SU-DHL-6 (cell line): ENCODE results near the gene HCST.

Experiments
- H2AFZ ChIP-seq: fragments of 200-600 bp; sonication (generic); 2 replicates; pipeline ENCODE4 v1.6.1; 2014; ENCODE audit warnings: low read depth, mild to moderate bottlenecking, moderate library complexity, mixed read lengths, antibody characterized with exemption, low read length; ENCODE audit not compliant: severe bottlenecking
- H3F3A ChIP-seq: fragments of 200-600 bp; shearing (Covaris generic); 2 replicates; pipeline ENCODE4 v1.6.0; 2016; ENCODE audit warnings: antibody characterized with exemption, mild to moderate bottlenecking; ENCODE audit not compliant: insufficient read depth
- H3K27ac ChIP-seq: fragments of 200-600 bp; sonication (generic); 2 replicates; pipeline ENCODE4 v1.5.1; 2016; ENCODE audit warnings: low read depth, mild to moderate bottlenecking, low read length, moderate library complexity, mixed read lengths
- H3K27me3 ChIP-seq: fragments of 200-600 bp; sonication (generic), shearing (Covaris generic); 2 replicates; pipeline ENCODE4 v1.6.0; 2014; ENCODE audit warnings: mild to moderate bottlenecking, low read length
- H3K36me3 ChIP-seq: fragments of 200-600 bp; sonication (generic); 2 replicates; pipeline ENCODE4 v1.6.1; 2014; ENCODE audit warnings: mild to moderate bottlenecking, low read length, mixed read lengths
- H3K4me2 ChIP-seq: fragments of 300-600, 200-600 bp; shearing (Covaris generic), sonication (generic); 2 replicates; pipeline ENCODE4 v1.6.0; 2014; ENCODE audit warnings: low read length, low read depth, mild to moderate bottlenecking; ENCODE audit not compliant: poor library complexity, severe bottlenecking
- H3K4me3 ChIP-seq: fragments of 200-600 bp; sonication (generic); 2 replicates; pipeline ENCODE4 v1.5.1; 2014; ENCODE audit warnings: antibody characterized with exemption, low read length, mild to moderate bottlenecking, mixed read lengths; ENCODE audit not compliant: insufficient read depth, poor library complexity, severe bottlenecking
- H3K79me2 ChIP-seq: fragments of 200-600 bp; sonication (generic); 2 replicates; pipeline ENCODE4 v1.6.1; 2014; ENCODE audit warnings: mild to moderate bottlenecking, low read length, moderate library complexity; ENCODE audit not compliant: insufficient read depth
- H3K9ac ChIP-seq: fragments of 200-600 bp; sonication (generic); 2 replicates; pipeline ENCODE4 v1.7.0; 2014; ENCODE audit warnings: mild to moderate bottlenecking, low read length
- H3K9me2 ChIP-seq: fragments of 200-600 bp; sonication (generic); replicated peaks from 2 replicates; pipeline ENCODE4 v1.6.1; 2014; ENCODE audit warnings: low read length; ENCODE audit not compliant: insufficient read depth
- H3K9me3 ChIP-seq: fragments of 200-600 bp; sonication (generic); 2 replicates; pipeline ENCODE4 v1.6.1; 2014; ENCODE audit warnings: low read length, mixed read lengths; ENCODE audit not compliant: insufficient read depth
- H4K20me1 ChIP-seq: fragments of 200-600 bp; sonication (generic); 2 replicates; pipeline ENCODE4 v1.6.1; 2014; ENCODE audit warnings: low read depth, mild to moderate bottlenecking, antibody characterized with exemption, low read length, moderate library complexity, mixed read lengths
- CTCF ChIP-seq: fragments of 200-600 bp; sonication (generic); IDR thresholded peaks from one replicate; pipeline ENCODE4 v1.5.1; 2017; ENCODE audit warnings: antibody characterized with exemption, mild to moderate bottlenecking, low read length, moderate library complexity; ENCODE audit not compliant: insufficient read depth, poor library complexity, severe bottlenecking
- EZH2phosphoT487 ChIP-seq: fragments of 200-600 bp; sonication (generic), shearing (Covaris generic); conservative IDR thresholded peaks from 2 replicates; pipeline ENCODE4 v1.6.1; 2018; ENCODE audit warnings: mild to moderate bottlenecking, antibody characterized with exemption, low read length, moderate library complexity, mixed read lengths

The HCST gene

GRCh38 chr19:35929876-35930275 is 27.5 kb downstream of the HCST start:
- Histone ChIP-seq H3K4me2 (no peak overlapping the region), H4K20me1 (no peaks in the 10 kb centered on the region), H3K79me2 (no peaks in the 10 kb centered on the region), H3K9me2 (no peaks in the 10 kb centered on the region), H3F3A (peaks cover 12% of the 10 kb centered on the region), H3K27ac (no peak overlapping the region), H3K9me3 (no peaks in the 10 kb centered on the region), H3K9ac (no peak overlapping the region), H3K36me3 (no peaks in the 10 kb centered on the region), H3K27me3 (no peaks in the 10 kb centered on the region), H3K4me3 (no peak overlapping the region), H2AFZ (peak overlapping the region; percentile 93)
- no peak for TF ChIP-seq EZH2phosphoT487
- no peak for TF ChIP-seq CTCF

GRCh38 chr19:35931161-35931873 is 29.0 kb downstream of the HCST start:
- Histone ChIP-seq H3K4me2 (peak overlapping the region; percentile 97), H3F3A (peaks cover 12% of the 10 kb centered on the region), H3K79me2 (no peaks in the 10 kb centered on the region), H2AFZ (peak overlapping the region; percentile 64), H3K9me3 (no peaks in the 10 kb centered on the region), H4K20me1 (no peaks in the 10 kb centered on the region), H3K9ac (peak overlapping the region; percentile 69), H3K9me2 (no peaks in the 10 kb centered on the region), H3K27me3 (no peaks in the 10 kb centered on the region), H3K27ac (peak overlapping the region; percentile 63), H3K36me3 (no peaks in the 10 kb centered on the region), H3K4me3 (peak overlapping the region; percentile 67)
- TF ChIP-seq EZH2phosphoT487: no peak
- TF ChIP-seq CTCF: peak; percentile 90

- H3K27ac ChIP-seq: no peak overlapping the region
- H3K27me3 ChIP-seq: no peaks in the 10 kb centered on the region
- H3K36me3 ChIP-seq: no peaks in the 10 kb centered on the region
- H3K79me2 ChIP-seq: no peaks in the 10 kb centered on the region
- TF ChIP-seq CTCF: no peak
- no peak for TF ChIP-seq EZH2phosphoT487
- H3K9me3 ChIP-seq: no peaks in the 10 kb centered on the region
- H4K20me1 ChIP-seq: no peaks in the 10 kb centered on the region
- peak overlapping the region; percentile 12 for H3K4me3 ChIP-seq
- H3K9ac ChIP-seq: peak overlapping the region; percentile 27; the same call in 1 of the 2 replicates
- H3F3A ChIP-seq: peaks cover 12% of the 10 kb centered on the region
- peak overlapping the region; percentile 64 for H2AFZ ChIP-seq
- H3K4me2 ChIP-seq: peak overlapping the region; percentile 49
- no peaks in the 10 kb centered on the region for H3K9me2 ChIP-seq
Observed at GRCh38 chr19:35931874-35932202, 29.5 kb downstream of the HCST start.
